Activated T-helper 17 cell treated with anti-CD3 and anti-CD28 coated beads, Interleukin-2, amount 50 U/mL, for 72 hours (primary cell): Measurements from ENCODE around the gene WDFY3. TPM values are rescaled to one million over a fixed set of nuclear protein-coding genes. Genes with fewer than 3 reads are reported as not detected.
"Not testable (repeated sequence)": the region's sequence is repeated elsewhere in the genome, so short reads cannot be mapped to it uniquely, and the experiment has no call there.

Source experiments
- ATAC-seq: fragments of 150-1000 bp; cut with Tn5 transposase; replicated peaks from 2 replicates; pipeline ENCODE4 v1.10.0; 2021; ENCODE audit warnings: mild to moderate bottlenecking, moderate library complexity
- H3K27ac Mint-ChIP-seq: one replicate; pipeline ENCODE4 v1.8.0; 2022; ENCODE audit warnings: mixed read lengths
- H3K27me3 Mint-ChIP-seq: one replicate; pipeline ENCODE4 v1.8.0; 2022; ENCODE audit warnings: mixed read lengths
- H3K36me3 Mint-ChIP-seq: one replicate; pipeline ENCODE4 v1.8.0; 2022; ENCODE audit warnings: low read depth, mild to moderate bottlenecking, mixed read lengths
- H3K4me1 Mint-ChIP-seq: one replicate; pipeline ENCODE4 v1.8.0; 2022; ENCODE audit warnings: mixed read lengths
- H3K4me3 Mint-ChIP-seq: one replicate; pipeline ENCODE4 v1.8.0; 2022; ENCODE audit warnings: mild to moderate bottlenecking, mixed read lengths
- H3K9me3 Mint-ChIP-seq: one replicate; pipeline ENCODE4 v1.8.0; 2022; ENCODE audit warnings: mixed read lengths
- total RNA-seq, 2 donors: library from RNA; stranded (reverse); gene quantifications; one replicate each; pipeline ENCODE4 v1.2.3, GENCODE V29; 2022

WDFY3 gene
- total RNA-seq, 2 donors from 2014 or later: 2.1 to 2.3 TPM

- no peak for ATAC-seq
- Mint-ChIP-seq H3K27ac (no peak overlapping the region), H3K9me3 (no peaks in the 10 kb centered on the region), H3K4me3 (no peak overlapping the region), H3K36me3 (no peaks in the 10 kb centered on the region), H3K4me1 (no peaks in the 10 kb centered on the region), H3K27me3 (no peaks in the 10 kb centered on the region)
These were observed 294.3 kb downstream of the WDFY3 start for GRCh38 chr4:84672177-84672576.

DNA sequence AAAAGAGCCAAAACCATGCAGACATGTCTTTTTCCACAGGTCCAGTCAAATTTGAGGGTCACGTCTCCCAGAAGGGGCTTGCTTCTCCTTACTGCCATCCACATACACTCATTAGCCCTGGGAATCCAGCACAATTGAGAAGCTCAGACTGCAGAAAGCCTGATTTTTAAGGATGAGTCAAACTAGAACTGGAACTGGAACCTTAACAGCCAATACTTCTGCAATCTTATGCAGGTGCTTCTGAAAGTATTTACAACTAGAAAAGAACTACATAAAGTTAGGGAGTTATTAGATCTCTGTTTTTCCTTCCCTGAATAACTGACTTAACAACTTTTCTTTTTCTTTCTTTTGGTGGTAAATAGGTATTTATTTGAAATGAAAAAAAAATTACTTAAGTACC lies 297.3 kb downstream of the WDFY3 start:
- Mint-ChIP-seq H3K36me3 (no peaks in the 10 kb centered on the region), H3K9me3 (no peaks in the 10 kb centered on the region), H3K4me1 (no peaks in the 10 kb centered on the region), H3K4me3 (no peak overlapping the region), H3K27me3 (no peaks in the 10 kb centered on the region), H3K27ac (no peak overlapping the region)
- no peak for ATAC-seq

DNA sequence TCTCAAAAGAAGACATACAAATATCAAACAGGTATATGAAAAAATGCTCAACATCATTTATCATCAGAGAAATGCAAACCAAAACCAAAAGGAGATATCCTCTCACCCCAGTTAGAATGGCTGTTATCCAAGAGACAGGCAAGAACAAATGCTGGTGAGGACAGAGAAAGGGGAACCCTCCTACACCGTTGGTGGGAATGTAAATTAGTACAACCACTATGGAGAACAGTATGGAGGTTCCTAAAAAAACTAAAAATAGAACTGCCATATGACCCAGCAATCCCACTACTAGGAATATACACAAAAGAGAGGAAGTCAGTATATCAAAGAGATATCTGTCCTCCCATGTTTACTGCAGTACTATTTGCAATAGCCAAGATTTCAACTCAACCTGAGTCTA lies 300.1 kb downstream of the WDFY3 start:
- Mint-ChIP-seq H3K4me3 (no peak overlapping the region), H3K4me1 (no peaks in the 10 kb centered on the region), H3K27me3 (no peaks in the 10 kb centered on the region), H3K27ac (no peak overlapping the region), H3K9me3 (no peaks in the 10 kb centered on the region), H3K36me3 (no peaks in the 10 kb centered on the region)
- no peak for ATAC-seq

DNA sequence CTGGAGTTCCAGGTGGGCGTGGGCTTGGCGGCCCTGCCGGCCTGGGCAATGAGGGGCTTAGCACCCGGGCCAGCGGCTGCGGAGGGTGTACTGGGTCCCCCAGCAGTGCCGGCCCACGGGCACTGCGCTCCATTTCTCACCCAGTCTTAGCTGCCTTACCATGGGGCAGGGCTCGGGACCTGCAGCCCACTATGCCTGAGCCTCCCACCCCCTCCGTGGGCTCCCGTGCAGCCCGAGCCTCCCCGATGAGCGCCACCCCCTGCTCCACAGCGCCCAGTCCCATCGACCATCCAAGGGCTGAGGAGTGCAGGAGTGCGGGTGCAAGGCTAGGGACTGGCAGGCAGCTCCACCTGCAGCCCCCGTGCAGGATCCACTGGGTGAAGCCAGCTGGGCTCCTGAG lies 301.7 kb downstream of the WDFY3 start:
- H3K27me3 Mint-ChIP-seq, H3K9me3 Mint-ChIP-seq, H3K36me3 Mint-ChIP-seq, ATAC-seq, H3K4me1 Mint-ChIP-seq, H3K27ac Mint-ChIP-seq, H3K4me3 Mint-ChIP-seq: not testable (repeated sequence)

DNA sequence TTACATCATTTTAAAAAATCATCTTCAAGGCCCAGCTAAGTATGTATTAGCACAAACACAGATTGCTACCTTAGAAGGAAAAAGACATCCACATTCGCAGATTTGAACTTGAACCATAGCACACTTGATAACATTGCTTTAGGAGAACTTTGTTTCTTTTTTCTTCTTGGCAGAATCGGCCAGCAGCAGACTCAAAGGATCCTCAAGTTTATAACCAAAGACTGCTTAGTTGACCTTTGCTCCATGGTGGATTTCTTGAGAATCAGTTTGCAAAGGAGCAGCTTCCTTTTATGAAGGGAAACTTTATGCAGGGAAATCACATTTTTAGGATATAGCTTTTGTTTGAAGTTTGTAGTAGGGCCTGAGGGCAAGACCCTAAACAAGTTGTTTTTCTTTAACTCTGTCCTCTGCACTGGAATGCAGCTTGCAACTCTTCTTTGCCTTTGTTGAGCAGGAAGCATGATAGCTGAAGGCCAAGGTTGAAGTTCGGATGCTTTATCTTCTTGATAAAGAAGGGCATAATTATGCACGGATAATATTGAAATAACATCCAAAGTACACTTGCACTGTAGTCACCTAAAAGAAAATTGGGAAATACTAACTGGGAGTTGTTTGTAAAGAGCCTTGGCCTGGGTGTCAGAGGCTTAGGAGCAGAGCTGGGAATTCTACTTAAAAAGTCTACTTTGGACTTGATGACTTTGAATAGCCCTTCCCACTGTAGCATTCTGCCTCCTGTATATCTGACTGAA lies 305.1 kb downstream of the WDFY3 start:
- peaks cover 3% of the 10 kb centered on the region for H3K9me3 Mint-ChIP-seq
- no peak for ATAC-seq
- no peaks in the 10 kb centered on the region for H3K27me3 Mint-ChIP-seq
- H3K4me3 Mint-ChIP-seq: no peak overlapping the region
- H3K4me1 Mint-ChIP-seq: no peaks in the 10 kb centered on the region
- H3K36me3 Mint-ChIP-seq: no peaks in the 10 kb centered on the region
- no peak overlapping the region for H3K27ac Mint-ChIP-seq

DNA sequence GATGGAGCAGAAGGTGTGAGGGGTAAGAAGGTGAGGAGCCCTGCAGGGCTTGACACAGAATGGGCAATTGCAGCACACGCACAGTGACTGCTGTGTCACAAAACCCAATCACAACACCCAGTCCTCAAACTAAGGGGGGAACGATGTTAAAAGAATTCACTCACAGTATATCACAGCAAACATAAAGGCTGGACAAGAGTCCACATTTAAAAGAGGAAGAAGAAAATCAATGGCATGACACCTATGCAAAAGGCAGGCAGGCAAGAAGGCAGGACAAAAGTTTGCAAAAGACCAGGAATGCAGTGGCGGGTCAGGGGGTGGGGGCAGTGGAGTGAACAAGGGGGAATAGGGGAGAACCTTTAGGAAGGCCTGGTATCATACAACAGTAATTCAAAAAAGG lies 305.9 kb downstream of the WDFY3 start:
- H3K27me3 Mint-ChIP-seq: no peaks in the 10 kb centered on the region
- ATAC-seq: no peak
- no peak overlapping the region for H3K4me3 Mint-ChIP-seq
- no peaks in the 10 kb centered on the region for H3K36me3 Mint-ChIP-seq
- H3K9me3 Mint-ChIP-seq: peaks cover 4% of the 10 kb centered on the region
- no peak overlapping the region for H3K27ac Mint-ChIP-seq
- H3K4me1 Mint-ChIP-seq: no peaks in the 10 kb centered on the region

GRCh38 chr4:84652478-84652877 lies 314.0 kb downstream of the WDFY3 start:
- Mint-ChIP-seq H3K27ac (no peak overlapping the region), H3K27me3 (no peaks in the 10 kb centered on the region), H3K9me3 (peaks cover 4% of the 10 kb centered on the region), H3K4me1 (no peaks in the 10 kb centered on the region), H3K4me3 (no peak overlapping the region), H3K36me3 (no peaks in the 10 kb centered on the region)
- no peak for ATAC-seq

DNA sequence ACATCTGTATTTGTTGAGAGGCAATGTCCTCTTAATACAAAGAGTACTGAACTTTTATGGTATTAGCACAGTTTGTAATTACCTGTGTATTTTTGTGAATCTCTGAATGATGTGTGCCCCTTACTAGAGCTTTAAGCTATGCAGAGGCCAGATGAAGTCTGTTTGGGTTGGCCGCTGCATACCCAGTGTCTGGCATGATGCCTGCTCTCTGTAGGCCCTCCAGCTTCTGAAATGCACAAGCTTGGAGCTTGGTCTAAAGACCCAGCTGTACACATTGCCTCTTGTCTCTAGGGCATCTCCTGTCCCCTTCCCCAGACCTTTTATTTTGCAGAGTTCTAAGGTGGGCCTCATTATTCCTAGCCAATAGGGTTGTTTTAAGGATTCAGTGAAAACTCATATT lies 315.0 kb downstream of the WDFY3 start:
- H3K36me3 Mint-ChIP-seq: no peaks in the 10 kb centered on the region

DNA sequence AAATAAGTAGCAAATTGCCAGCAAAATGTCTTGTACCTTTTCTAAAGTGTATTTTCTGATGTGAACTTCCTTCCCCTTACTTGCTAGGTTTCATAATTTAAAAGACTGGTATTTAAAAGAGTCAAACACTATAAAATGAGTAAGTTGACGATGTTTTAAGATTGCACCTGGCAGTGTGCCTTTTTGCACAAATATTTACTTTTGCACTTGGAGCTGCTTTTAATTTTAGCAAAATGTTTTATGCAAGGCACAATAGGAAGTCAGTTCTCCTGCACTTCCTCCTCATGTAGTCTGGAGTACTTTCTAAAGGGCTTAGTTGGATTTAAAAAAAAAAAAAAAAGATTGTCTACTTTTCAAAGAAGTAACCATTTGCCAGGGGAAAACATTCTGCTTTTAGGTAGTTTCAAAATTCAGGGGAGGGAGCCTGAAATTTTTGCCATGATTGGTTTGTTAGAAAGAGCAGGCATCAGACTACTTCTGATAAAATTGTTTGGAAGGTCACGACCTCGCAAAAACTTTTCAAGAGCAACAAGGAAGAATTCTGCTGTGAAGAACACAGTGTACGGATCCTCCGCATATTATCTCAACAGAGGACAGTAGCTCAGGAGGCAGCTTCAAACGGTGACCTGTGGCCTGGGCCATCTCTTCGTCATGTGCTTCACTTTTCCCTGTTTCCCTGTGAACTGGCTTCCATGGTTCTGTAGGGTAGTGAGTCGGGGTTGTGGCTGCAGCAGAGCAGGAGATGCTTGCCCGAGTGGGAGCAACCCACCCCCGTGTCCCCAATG lies 317.4 kb downstream of the WDFY3 start:
- no peaks in the 10 kb centered on the region for H3K36me3 Mint-ChIP-seq
- no peak overlapping the region for H3K4me3 Mint-ChIP-seq
- ATAC-seq: no peak
- H3K4me1 Mint-ChIP-seq: no peaks in the 10 kb centered on the region
- H3K27me3 Mint-ChIP-seq: no peaks in the 10 kb centered on the region
- no peaks in the 10 kb centered on the region for H3K9me3 Mint-ChIP-seq
- H3K27ac Mint-ChIP-seq: no peak overlapping the region

More for the DNA sequence above, 315.0 kb downstream of the WDFY3 start:
- ATAC-seq: no peak
- Mint-ChIP-seq H3K4me1 (no peaks in the 10 kb centered on the region), H3K27me3 (no peaks in the 10 kb centered on the region), H3K9me3 (peaks cover 2% of the 10 kb centered on the region), H3K4me3 (no peak overlapping the region), H3K27ac (no peak overlapping the region)

DNA sequence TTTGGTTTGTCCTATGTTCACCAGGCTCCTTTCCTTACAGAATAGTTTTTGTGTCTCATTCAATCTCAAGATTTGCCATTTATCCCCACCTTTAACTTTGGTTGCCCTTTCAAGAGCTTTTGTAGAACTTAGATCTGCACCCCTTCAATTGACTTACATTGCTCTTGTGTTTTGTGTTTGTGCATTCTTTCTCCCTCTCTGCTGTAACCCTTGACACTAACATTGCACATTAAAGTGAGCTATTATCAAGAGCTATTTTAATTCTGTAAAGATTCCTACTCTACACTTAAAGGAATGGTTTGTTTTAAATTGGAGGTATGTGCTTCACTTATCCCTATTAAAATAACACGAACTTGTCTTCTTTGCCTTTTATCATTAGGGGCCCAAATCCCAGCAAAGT lies 318.3 kb downstream of the WDFY3 start:
- Mint-ChIP-seq H3K27ac (no peak overlapping the region), H3K4me3 (no peak overlapping the region), H3K4me1 (no peaks in the 10 kb centered on the region), H3K9me3 (no peaks in the 10 kb centered on the region), H3K36me3 (no peaks in the 10 kb centered on the region), H3K27me3 (no peaks in the 10 kb centered on the region)
- ATAC-seq: no peak

DNA sequence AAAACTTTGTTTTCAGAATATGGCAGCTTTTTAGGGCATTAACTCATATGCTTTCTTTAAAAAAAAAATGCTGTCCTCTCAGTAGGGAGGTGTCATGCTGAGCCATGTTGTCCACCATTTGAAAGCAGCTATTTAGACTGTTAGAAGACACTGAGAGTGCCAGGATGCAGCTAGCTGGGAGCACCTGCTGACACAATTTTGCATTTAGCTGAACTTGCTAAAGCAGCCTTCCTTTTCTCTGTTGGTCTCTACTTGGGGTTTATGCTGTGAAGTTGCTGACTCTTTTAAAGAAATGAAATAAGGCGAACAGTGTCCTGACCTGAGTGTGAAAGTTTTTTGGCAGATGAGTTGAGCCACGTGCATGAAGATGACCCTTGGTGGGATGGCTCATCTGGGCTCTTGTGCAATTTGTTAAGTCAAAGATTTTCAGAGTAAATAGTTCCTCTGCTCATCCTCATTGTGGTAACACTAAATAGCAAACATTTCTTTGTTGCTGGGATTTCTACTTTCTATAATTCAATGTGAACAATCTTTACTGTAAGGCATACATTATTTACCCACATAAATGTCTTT lies 319.1 kb downstream of the WDFY3 start:
- ATAC-seq: no peak
- Mint-ChIP-seq H3K4me1 (no peaks in the 10 kb centered on the region), H3K27ac (no peak overlapping the region), H3K4me3 (no peak overlapping the region), H3K9me3 (no peaks in the 10 kb centered on the region), H3K36me3 (no peaks in the 10 kb centered on the region), H3K27me3 (no peaks in the 10 kb centered on the region)

- Mint-ChIP-seq H3K27me3 (no peaks in the 10 kb centered on the region), H3K4me3 (no peak overlapping the region), H3K36me3 (no peaks in the 10 kb centered on the region), H3K9me3 (no peaks in the 10 kb centered on the region), H3K4me1 (no peaks in the 10 kb centered on the region), H3K27ac (no peak overlapping the region)
- no peak for ATAC-seq
These were observed 322.4 kb downstream of the WDFY3 start for GRCh38 chr4:84644087-84644486.

- Mint-ChIP-seq H3K27me3 (no peaks in the 10 kb centered on the region), H3K36me3 (no peaks in the 10 kb centered on the region), H3K4me1 (no peaks in the 10 kb centered on the region), H3K9me3 (no peaks in the 10 kb centered on the region), H3K4me3 (no peak overlapping the region), H3K27ac (no peak overlapping the region)
- ATAC-seq: no peak
These were observed 327.3 kb downstream of the WDFY3 start for GRCh38 chr4:84639145-84639544.

DNA sequence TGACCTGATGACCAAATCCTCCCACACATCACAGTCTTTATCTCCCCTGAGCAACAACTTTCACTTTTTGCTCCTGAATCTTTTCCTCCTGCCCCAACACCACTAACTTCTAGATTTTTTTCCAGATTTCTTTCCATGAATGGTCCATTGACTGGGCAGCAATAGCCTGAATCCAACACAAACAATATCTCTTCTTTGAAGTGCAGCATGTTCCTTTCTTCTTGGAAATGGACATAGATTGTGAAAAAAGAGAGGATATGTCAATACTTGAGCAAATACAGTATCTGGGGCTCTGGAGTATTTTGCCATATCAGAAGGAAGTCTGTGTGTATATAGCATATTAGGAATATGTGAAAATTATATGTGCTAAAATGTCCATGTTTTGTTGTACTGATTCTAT lies 328.4 kb downstream of the WDFY3 start:
- Mint-ChIP-seq H3K4me1 (no peaks in the 10 kb centered on the region), H3K4me3 (no peak overlapping the region), H3K36me3 (no peaks in the 10 kb centered on the region), H3K27ac (no peak overlapping the region), H3K9me3 (no peaks in the 10 kb centered on the region), H3K27me3 (no peaks in the 10 kb centered on the region)
- no peak for ATAC-seq

GRCh38 chr4:84634961-84635360 lies 331.5 kb downstream of the WDFY3 start:
- Mint-ChIP-seq H3K9me3 (no peaks in the 10 kb centered on the region), H3K27me3 (no peaks in the 10 kb centered on the region), H3K4me1 (no peaks in the 10 kb centered on the region), H3K36me3 (no peaks in the 10 kb centered on the region), H3K27ac (no peak overlapping the region), H3K4me3 (no peak overlapping the region)
- ATAC-seq: no peak
